Chondrocyte (in vitro differentiated cells): ENCODE measurements around the gene INHBB. TPM values are rescaled to one million over a fixed set of nuclear protein-coding genes. Genes with fewer than 3 reads are reported as not detected.

ENCODE experiments used
- DNase-seq: peaks from one replicate; pipeline ENCODE4 v3.0.0; 2021; ENCODE audit warnings: mixed read lengths, low spot score
- H3K27ac Mint-ChIP-seq: one replicate; pipeline ENCODE4 v1.8.0; 2021; ENCODE audit warnings: mild to moderate bottlenecking, moderate library complexity, mixed read lengths; ENCODE audit not compliant: unreplicated experiment
- H3K27me3 Mint-ChIP-seq: 2 replicates; pipeline ENCODE4 v1.8.0; 2021; ENCODE audit warnings: low read depth, mixed read lengths
- H3K36me3 Mint-ChIP-seq: 2 replicates; pipeline ENCODE4 v1.8.0; 2021; ENCODE audit warnings: low read depth, mixed read lengths
- H3K4me1 Mint-ChIP-seq: 2 replicates; pipeline ENCODE4 v1.8.0; 2021; ENCODE audit warnings: low read depth, mild to moderate bottlenecking, mixed read lengths
- H3K4me3 Mint-ChIP-seq: one replicate; pipeline ENCODE4 v1.8.0; 2021; ENCODE audit warnings: mild to moderate bottlenecking, moderate library complexity, mixed read lengths; ENCODE audit not compliant: unreplicated experiment
- H3K9me3 Mint-ChIP-seq: 2 replicates; pipeline ENCODE4 v1.8.0; 2021; ENCODE audit warnings: low read depth, mixed read lengths
- total RNA-seq: library from RNA; stranded (reverse); gene quantifications from 3 replicates; pipeline ENCODE4 v1.2.1, GENCODE V29; 2021
- TF ChIP-seq, protein P1 (sequence below): fragments of 200-600 bp; sonication (generic); IDR thresholded peaks from 2 replicates; pipeline ENCODE4 v1.5.0; 2021; ENCODE audit warnings: antibody characterized with exemption, mild to moderate bottlenecking, moderate library complexity

The INHBB gene
- total RNA-seq, 1 donor from 2014 or later, result 1.3 TPM

DNA sequence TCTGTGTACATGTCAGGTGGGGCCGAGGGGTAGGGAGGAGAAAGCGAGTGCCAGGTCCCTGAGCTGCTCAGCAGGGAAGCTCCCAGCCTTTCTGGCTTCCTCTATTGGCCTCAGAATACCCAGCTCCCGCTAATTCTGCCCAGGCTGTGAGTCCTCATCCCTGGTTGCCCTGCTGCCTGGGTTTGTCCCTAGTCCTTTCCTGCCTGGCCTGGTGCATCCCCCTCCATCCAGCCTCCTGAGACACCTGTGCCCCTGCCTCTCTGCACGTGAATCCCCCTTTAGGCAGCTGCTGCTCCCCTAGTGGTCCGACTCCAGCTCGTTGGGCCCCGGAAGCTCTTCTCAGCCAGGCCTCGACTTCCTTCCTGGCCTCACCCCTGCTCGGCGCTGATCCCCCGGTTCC is 54.6 kb downstream of the INHBB start:
- H3K27me3 Mint-ChIP-seq, result peaks cover 39% of the 10 kb centered on the region
- no peak overlapping the region for H3K27ac Mint-ChIP-seq
- H3K36me3 Mint-ChIP-seq, result no peaks in the 10 kb centered on the region
- TF ChIP-seq, protein P1, sequence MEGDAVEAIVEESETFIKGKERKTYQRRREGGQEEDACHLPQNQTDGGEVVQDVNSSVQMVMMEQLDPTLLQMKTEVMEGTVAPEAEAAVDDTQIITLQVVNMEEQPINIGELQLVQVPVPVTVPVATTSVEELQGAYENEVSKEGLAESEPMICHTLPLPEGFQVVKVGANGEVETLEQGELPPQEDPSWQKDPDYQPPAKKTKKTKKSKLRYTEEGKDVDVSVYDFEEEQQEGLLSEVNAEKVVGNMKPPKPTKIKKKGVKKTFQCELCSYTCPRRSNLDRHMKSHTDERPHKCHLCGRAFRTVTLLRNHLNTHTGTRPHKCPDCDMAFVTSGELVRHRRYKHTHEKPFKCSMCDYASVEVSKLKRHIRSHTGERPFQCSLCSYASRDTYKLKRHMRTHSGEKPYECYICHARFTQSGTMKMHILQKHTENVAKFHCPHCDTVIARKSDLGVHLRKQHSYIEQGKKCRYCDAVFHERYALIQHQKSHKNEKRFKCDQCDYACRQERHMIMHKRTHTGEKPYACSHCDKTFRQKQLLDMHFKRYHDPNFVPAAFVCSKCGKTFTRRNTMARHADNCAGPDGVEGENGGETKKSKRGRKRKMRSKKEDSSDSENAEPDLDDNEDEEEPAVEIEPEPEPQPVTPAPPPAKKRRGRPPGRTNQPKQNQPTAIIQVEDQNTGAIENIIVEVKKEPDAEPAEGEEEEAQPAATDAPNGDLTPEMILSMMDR, result no peak
- H3K9me3 Mint-ChIP-seq, result no peaks in the 10 kb centered on the region
- H3K4me3 Mint-ChIP-seq, result no peak overlapping the region
- no peak for DNase-seq
- peaks cover 10% of the 10 kb centered on the region for H3K4me1 Mint-ChIP-seq

Other genes with a start within 250 kb of the INHBB start
- gene TMEM185B, start 122.7 kb upstream of the INHBB start, total RNA-seq, result 22.0 to 36.4 TPM (median 36.1 TPM) in 3 replicates
- gene RALB, start 93.3 kb upstream of the INHBB start, total RNA-seq, result 19.5 to 23.5 TPM (median 23.4 TPM) in 3 replicates